ENCODE results near the gene SMURF2.
A peak's percentile ranks its signal among the peaks of the same experiment; 100 is the strongest.

Gene SMURF2

DNA sequence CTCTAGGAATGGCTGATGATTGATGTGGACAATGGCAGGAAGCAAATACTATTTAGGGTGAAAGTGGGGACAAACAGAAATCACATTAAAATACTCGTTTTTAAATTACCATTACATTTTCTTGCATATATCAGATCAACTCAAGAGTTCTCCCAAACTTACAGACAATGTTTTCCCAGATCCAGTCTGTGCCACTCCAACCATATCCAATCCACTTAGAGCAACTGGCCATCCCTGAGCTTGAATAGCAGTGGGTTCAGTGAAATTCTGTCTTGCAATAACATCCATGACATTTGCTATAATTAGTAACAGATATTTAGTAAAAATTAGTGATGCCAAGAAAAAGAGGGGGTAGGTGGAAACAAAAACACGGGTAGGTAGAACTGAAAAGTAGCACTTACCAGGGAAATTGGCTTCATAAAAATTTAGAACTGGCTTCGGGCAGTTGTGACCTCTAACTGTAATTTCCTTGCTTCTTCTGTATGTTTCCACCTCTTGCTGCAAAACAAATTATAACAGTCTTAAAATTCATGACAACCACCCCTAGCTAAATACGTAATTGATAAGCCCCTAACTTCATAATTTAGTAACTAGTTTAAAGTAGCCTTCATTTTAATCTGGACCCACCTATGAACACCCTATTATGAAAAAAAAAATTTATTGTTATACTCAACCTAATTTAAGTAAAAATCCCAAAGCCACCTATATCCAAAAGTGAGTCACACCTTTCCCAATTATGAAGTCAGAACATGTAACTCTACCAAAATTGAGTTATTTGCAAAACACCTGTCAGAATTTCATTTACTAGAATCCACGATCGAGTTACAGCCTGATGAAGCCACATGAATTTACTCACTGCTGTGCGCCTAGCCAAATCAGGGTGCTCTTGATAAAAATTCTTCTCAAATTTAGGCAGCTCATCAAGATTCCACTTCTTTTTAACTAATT is 158.0 kb downstream of the SMURF2 start:
- DNase-seq (ENCODE audit: low read depth in 2 of 2), result no peak

DNA sequence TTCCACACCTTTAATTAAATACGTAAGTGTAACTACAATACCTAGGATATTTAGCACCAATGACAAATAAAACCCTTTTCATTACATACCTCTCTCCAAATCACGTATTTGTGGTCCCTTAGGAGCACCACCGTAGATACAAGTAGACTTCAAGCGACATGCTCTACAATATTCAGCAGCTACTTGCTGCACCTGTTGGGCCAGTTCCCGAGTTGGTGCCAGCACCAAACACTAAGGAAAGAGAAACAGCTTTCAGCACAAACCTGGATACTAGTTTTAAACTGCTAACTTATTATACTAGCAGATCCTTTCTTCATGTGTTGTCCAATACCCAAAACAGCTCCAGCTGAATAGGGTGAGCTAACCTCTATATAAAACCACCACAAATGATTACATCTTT is 158.8 kb downstream of the SMURF2 start:
- no peak for DNase-seq (ENCODE audit: low read depth in 2 of 2)

DNA sequence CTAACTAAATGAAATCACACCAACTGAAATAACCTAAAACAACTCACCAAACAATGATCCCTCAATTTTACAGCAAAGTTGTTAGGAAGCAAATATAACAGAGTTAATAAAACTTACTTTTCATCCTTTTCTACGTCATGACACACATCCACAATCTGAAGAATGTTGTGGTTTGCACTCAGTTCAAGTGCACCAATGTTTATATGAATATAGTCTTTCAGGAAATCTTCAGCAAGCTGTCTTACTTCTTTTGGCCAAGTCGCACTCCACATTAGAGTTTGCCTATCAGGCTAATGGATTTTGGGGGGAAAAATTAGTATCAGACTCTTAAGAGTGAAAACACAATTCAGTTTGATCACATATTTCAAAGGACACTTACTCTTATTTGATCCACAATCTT is 159.3 kb downstream of the SMURF2 start:
- no peak for DNase-seq (ENCODE audit: low read depth in 2 of 2)

DNA sequence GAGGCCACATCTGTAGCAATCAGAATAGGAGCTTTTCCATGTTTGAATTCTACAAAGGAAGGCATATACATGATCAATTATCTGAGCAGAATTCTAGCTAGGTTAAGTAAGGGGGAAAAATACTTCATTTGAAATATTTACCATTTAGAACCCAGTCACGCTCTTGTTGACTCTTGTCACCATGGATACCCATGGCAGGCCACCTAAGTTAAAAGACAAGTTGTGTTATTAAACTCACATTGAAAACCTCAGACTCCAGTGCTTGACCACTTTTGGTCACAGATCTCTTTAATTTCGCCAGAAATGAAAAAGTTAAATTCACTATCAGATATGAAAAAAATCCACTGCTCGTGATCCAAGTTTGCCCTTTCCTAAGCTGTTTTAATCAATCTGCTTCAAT is 160.1 kb downstream of the SMURF2 start:
- DNase-seq (ENCODE audit: low read depth in 2 of 2), result no peak

- no peak for DNase-seq (ENCODE audit: low read depth in 2 of 2)
Measured at GRCh38 chr17:64500862-64501765, 161.0 kb downstream of the SMURF2 start.

GRCh38 chr17:64500487-64500859 is 161.6 kb downstream of the SMURF2 start:
- DNase-seq (ENCODE audit: low read depth in 2 of 2), result no peak

DNA sequence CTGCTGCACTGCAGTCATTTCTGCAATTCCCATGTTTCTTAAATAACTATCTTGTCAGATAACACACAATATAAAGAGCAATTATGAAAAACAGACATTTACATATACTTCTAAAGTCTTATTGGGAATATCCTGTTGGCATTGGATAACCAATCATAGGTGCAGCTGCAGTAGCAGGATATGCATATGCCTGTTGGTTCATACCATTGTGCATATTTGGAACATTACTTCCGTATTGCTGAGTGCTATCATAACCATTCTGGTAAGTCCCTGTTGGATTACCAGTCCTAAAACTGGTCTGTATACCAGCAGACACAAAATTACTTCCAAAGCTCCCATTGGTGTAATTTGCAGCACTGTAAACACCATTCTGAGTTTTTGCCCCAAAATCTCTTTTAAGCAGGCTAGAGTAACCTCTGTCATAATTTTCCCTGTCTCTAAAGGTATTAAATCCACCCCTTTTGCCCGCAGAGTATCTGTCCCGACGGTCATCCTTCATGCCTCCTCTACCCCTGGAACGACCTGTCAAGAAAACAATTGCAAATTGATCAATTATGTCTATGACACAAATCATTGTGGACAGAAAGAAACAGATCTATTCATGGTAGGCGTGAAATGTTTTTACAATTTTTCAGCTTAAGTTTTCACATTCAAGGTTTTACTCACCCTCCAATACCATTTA is 162.2 kb downstream of the SMURF2 start:
- DNase-seq (ENCODE audit: low read depth in 2 of 2), result no peak

GRCh38 chr17:64498308-64499203 is 163.6 kb downstream of the SMURF2 start:
- DNase-seq (ENCODE audit: low read depth in 2 of 2), result no peak

- DNase-seq (ENCODE audit: low read depth in 2 of 2), result no peak
Measured at GRCh38 chr17:64497565-64498035, 164.5 kb downstream of the SMURF2 start.

DNA sequence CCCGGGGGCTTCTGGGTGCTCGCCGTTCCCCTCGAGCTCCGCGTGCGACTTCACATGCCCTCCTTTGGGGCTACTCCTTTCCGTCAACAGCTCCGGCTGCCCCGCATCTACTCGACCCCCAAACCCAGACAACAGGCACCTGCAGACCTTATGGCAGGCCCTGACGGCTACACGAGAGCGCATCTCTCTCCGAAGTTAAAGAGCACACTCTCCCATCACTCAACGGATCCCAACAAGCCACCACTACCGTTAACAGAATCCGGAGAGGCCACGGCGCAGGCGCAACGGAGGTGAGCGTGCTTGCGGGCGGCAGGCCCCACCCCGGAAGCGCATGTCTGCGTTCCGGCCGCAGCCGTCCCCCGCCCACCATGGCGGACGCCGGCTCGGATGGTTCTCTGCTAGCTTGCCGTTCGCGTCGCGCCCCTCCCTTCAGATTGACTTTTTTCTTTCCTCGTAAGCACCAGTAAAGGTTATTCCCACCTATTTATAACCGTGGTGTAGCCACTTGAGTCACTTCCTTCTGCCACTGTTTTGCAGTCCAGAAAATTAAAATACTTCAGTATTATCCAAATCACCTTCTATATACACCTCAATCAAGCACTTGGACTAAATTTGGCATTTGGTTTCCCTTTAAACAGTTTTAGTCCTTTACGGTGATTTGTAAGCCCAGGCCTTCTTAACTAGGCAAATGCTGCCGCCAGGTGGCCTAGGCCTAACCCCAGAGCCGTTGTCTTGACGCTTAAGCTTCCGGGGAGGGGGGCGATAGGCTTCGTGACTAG is 165.1 kb downstream of the SMURF2 start, which contains the start of gene POLG2:
Gene POLG2, minus strand, starts transcription at position 269 of the 779 bp plus-strand sequence. Its CDS starts 86 bp downstream, at position 183.
- DNase-seq (ENCODE audit: low read depth in 2 of 2), result peak; percentile 90 to 92

DNA sequence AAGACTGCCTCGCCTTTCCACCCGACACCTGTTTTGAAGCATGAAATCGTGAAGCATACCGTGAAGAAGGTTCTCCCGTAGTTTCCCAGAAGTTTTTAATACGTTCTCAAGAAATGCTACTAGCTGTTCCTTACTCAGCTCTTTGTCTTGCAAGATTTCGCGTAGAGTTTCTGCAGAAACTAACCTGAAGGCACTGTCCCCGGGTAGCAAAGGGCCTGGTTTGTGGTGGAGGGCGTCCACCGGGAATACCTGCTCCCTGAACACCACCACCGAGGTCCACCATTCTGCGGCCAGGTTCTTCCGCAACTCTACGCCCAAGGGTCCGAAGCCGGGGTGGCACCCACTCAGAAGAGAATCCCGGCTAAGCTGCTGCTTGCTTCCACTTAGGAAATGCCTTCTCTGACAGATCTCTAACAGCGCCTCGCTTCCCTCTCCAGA is 165.7 kb downstream of the SMURF2 start:
- DNase-seq (ENCODE audit: low read depth in 2 of 2), result no peak
